Measurements from ENCODE around the gene NSMF.

DNA sequence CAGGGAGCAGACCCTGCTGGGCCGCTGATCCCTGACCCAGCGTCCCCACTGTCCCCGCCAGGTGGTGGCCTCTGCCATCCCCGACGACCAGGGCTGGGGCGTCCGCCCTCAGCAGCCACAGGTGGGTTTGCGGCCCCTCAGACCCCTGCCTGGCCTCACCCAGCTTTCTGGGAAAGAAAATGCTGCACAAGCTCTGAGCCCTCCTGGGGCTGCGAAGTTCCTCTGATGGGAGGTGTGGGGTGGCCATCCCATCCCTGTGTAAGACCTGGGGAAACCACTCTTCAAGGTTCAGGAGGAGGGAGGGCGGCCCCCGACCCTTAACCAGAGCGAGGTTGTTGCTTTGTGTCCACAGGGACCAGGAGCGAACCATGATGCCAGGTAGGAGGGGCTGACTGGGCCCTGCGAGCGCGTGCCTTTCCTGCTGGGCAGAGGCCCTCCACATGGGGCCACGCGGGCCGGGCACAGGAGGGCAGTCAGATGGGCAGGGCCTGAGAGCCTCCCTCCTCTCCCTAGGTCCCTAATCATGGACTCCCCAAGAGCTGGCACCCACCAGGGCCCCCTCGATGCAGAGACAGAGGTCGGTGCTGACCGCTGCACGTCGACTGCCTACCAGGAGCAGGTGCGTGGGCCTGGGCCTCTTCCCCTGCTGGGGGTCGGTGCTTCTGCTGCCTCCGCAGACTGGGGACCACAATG is 28.3 kb downstream of the NSMF start:
- TF ChIP-seq POLR2A (IDR thresholded peaks at IDR 0.05; ENCODE audit: low read depth, low read length) = no peak
- no peak for TF ChIP-seq CTCF (conservative IDR thresholded peaks at IDR 0.05; ENCODE audit: low read depth, low read length)
- no peak for TF ChIP-seq MXI1 (IDR thresholded peaks at IDR 0.05; ENCODE audit: borderline replicate concordance, low read depth, low read length)
- no peak for TF ChIP-seq RFX5 (IDR thresholded peaks at IDR 0.05; ENCODE audit: low read depth, low read length)
- TF ChIP-seq RAD21 (IDR thresholded peaks at IDR 0.05; ENCODE audit: low read length) = no peak
- TF ChIP-seq SMC3 (IDR thresholded peaks at IDR 0.05; ENCODE audit: low read depth, low read length) = no peak
- no peak for TF ChIP-seq BHLHE40 (IDR thresholded peaks at IDR 0.05; ENCODE audit: low read depth, low read length)
- TF ChIP-seq, protein P1, sequence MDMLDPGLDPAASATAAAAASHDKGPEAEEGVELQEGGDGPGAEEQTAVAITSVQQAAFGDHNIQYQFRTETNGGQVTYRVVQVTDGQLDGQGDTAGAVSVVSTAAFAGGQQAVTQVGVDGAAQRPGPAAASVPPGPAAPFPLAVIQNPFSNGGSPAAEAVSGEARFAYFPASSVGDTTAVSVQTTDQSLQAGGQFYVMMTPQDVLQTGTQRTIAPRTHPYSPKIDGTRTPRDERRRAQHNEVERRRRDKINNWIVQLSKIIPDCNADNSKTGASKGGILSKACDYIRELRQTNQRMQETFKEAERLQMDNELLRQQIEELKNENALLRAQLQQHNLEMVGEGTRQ (IDR thresholded peaks at IDR 0.05; ENCODE audit: low read depth, low read length) = no peak
- no peak for TF ChIP-seq RCOR1 (IDR thresholded peaks at IDR 0.05; ENCODE audit: insufficient replicate concordance, low read length)
- TF ChIP-seq MAFK (IDR thresholded peaks at IDR 0.05; ENCODE audit: low read depth, low read length) = no peak
- TF ChIP-seq CHD1 (IDR thresholded peaks at IDR 0.05; ENCODE audit: low read depth, low read length) = no peak
- no peak for TF ChIP-seq MAZ (IDR thresholded peaks at IDR 0.05; ENCODE audit: borderline replicate concordance, low read depth, low read length)
- TF ChIP-seq CEBPB (IDR thresholded peaks at IDR 0.05; ENCODE audit: low read depth, low read length) = no peak
- no peak for TF ChIP-seq FOS (IDR thresholded peaks at IDR 0.05; ENCODE audit: low read depth, low read length)

Data from IMR-90 (cell line).